A673 (cell line): ENCODE results near the gene PHF19. TPM values are rescaled to one million over a fixed set of nuclear protein-coding genes. Genes with fewer than 3 reads are reported as not detected.

Experiments used
- BruUV-seq: library from RNA; stranded (reverse); fragments of 400-500 nt; replicated peaks from 2 replicates; lab custom pipeline; 2021; lab: Mats Ljungman, UMichigan
- CTCF ChIA-PET: fragments of 300-600 bp; sonication (Branson Sonifier 250); formaldehyde crosslinking; loops from one replicate; lab custom pipeline; 2022; ENCODE audit warnings: antibody characterized with exemption; lab: Charles Lee
- POLR2A ChIA-PET: fragments of 300-600 bp; sonication (Branson Sonifier 250); formaldehyde crosslinking; loops from one replicate; lab custom pipeline; 2022; ENCODE audit warnings: antibody characterized with exemption; ENCODE audit not compliant: low non-redundant PET; lab: Charles Lee
- DNase-seq: peaks from one replicate; pipeline ENCODE4 v3.0.0-alpha.2; 2015; ENCODE audit warnings: low spot score
- H3K27ac ChIP-seq: fragments of 200-600 bp; sonication (generic); 2 replicates; pipeline ENCODE4 v1.5.1; 2016; ENCODE audit warnings: mixed run types, low read depth, mild to moderate bottlenecking, mixed read lengths, antibody characterized with exemption, low read length; ENCODE audit not compliant: poor library complexity, severe bottlenecking
- H3K27me3 ChIP-seq: fragments of 200-600 bp; sonication (generic); replicated peaks from 2 replicates; pipeline ENCODE4 v1.6.1; 2017; ENCODE audit warnings: mixed run types, low read depth, mild to moderate bottlenecking, mixed read lengths, antibody characterized with exemption, low read length; ENCODE audit not compliant: insufficient read depth, poor library complexity
- H3K36me3 ChIP-seq: fragments of 200-600 bp; sonication (generic); 2 replicates; pipeline ENCODE4 v1.6.1; 2016; ENCODE audit warnings: mixed run types, mild to moderate bottlenecking, mixed read lengths, antibody characterized with exemption, low read length; ENCODE audit not compliant: insufficient read depth, poor library complexity, severe bottlenecking
- H3K4me1 ChIP-seq: fragments of 200-600 bp; sonication (generic); 2 replicates; pipeline ENCODE4 v1.6.1; 2017; ENCODE audit warnings: mixed run types, mild to moderate bottlenecking, mixed read lengths, antibody characterized with exemption, low read length; ENCODE audit not compliant: insufficient read depth, poor library complexity, severe bottlenecking
- H3K4me3 ChIP-seq: fragments of 200-600 bp; sonication (generic); 2 replicates; pipeline ENCODE4 v1.5.1; 2016; ENCODE audit warnings: low read depth, mixed run types, mild to moderate bottlenecking, mixed read lengths, low read length; ENCODE audit not compliant: poor library complexity, severe bottlenecking
- H3K9me3 ChIP-seq: fragments of 200-600 bp; sonication (generic); 2 replicates; pipeline ENCODE4 v1.6.1; 2016; ENCODE audit warnings: mixed run types, low read depth, mild to moderate bottlenecking, mixed read lengths, antibody characterized with exemption, low read length; ENCODE audit not compliant: poor library complexity, severe bottlenecking
- EZH2 ChIP-seq: fragments of 200-600 bp; sonication (generic); IDR thresholded peaks from 2 replicates; pipeline ENCODE4 v1.6.1; 2017; ENCODE audit warnings: borderline replicate concordance, low read depth, mild to moderate bottlenecking, mixed read lengths, antibody characterized with exemption, low read length; ENCODE audit not compliant: poor library complexity, severe bottlenecking
- intact Hi-C: fragments of 100-400 bp; cut with micrococcal nuclease; formaldehyde crosslinking; loops from one replicate; pipeline ENCODE4 v1.10.0; 2022; ENCODE audit not compliant: unreplicated experiment
- total RNA-seq: library from RNA; stranded (reverse); gene quantifications from 2 replicates; pipeline ENCODE4 v1.2.3, GENCODE V29; 2021
- TF ChIP-seq, protein P1 (sequence below): fragments of 300-800, 200-600 bp; sonication (generic); conservative IDR thresholded peaks from 2 replicates; pipeline ENCODE4 v1.5.1; 2017; ENCODE audit warnings: low read depth, mild to moderate bottlenecking, antibody characterized with exemption, low read length, moderate library complexity, mixed read lengths

PHF19 gene
- total RNA-seq, 1 experiment from 2014 or later = 75.7 TPM

DNA sequence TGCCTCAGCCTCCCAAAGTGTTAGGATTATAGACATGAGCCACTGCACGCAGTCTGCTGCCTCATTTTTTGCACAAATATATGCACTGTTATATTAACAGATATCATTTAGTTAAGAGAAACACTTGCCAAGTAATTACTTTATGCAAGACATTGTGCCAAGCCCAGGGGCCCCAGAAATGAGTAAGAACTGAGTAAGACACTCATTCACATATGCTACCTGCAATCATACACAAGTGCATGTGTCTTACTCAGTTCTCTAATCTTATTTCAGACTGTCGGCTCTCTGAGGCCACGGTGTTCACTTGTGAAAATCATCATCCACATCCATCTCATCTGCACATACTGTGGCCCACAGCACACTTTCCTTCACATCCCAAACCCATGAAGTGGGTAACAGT is 33.7 kb upstream of the PHF19 start:
- CTCF ChIA-PET = no interaction called here
- no peak overlapping the region for H3K4me3 ChIP-seq
- H3K9me3 ChIP-seq = no peaks in the 10 kb centered on the region
- POLR2A ChIA-PET = no interaction called here
- intact Hi-C loops = no loop called here
- DNase-seq = no peak
- TF ChIP-seq, protein P1, sequence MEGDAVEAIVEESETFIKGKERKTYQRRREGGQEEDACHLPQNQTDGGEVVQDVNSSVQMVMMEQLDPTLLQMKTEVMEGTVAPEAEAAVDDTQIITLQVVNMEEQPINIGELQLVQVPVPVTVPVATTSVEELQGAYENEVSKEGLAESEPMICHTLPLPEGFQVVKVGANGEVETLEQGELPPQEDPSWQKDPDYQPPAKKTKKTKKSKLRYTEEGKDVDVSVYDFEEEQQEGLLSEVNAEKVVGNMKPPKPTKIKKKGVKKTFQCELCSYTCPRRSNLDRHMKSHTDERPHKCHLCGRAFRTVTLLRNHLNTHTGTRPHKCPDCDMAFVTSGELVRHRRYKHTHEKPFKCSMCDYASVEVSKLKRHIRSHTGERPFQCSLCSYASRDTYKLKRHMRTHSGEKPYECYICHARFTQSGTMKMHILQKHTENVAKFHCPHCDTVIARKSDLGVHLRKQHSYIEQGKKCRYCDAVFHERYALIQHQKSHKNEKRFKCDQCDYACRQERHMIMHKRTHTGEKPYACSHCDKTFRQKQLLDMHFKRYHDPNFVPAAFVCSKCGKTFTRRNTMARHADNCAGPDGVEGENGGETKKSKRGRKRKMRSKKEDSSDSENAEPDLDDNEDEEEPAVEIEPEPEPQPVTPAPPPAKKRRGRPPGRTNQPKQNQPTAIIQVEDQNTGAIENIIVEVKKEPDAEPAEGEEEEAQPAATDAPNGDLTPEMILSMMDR = no peak
- no peak overlapping the region for H3K27ac ChIP-seq
- no peaks in the 10 kb centered on the region for H3K4me1 ChIP-seq
- no peaks in the 10 kb centered on the region for H3K36me3 ChIP-seq
- no TSS peak for BruUV-seq
- H3K27me3 ChIP-seq = no peaks in the 10 kb centered on the region

DNA sequence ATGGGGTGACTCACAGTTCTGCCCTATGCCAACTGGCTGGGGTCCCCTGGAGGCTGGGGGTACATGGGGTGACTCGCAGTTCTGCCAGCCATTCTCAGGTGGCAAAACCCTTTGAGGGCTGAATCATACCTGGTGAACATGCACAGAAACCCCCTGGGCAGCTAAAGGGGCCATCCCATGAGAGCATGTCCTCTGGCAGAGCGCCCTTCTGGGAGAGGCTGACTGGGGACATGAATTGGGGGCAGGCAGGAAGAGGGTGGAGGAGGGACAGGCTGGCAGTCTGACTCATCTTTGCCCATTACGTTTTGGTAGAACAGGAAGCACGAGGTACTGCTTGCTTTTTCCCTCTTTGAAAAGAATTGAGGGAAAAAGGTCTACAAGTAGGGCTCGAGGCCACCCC is 32.9 kb upstream of the PHF19 start:
- no TSS peak for BruUV-seq
- Histone ChIP-seq H3K9me3 (no peaks in the 10 kb centered on the region), H3K4me1 (no peaks in the 10 kb centered on the region), H3K4me3 (no peak overlapping the region), H3K27me3 (no peaks in the 10 kb centered on the region), H3K27ac (no peak overlapping the region), H3K36me3 (no peaks in the 10 kb centered on the region)
- ChIA-PET CTCF (no interaction called here), POLR2A (no interaction called here)
- TF ChIP-seq, protein P1 = no peak
- TF ChIP-seq EZH2 = no peak
- peak; percentile 43 for DNase-seq
- intact Hi-C loops = no loop called here

DNA sequence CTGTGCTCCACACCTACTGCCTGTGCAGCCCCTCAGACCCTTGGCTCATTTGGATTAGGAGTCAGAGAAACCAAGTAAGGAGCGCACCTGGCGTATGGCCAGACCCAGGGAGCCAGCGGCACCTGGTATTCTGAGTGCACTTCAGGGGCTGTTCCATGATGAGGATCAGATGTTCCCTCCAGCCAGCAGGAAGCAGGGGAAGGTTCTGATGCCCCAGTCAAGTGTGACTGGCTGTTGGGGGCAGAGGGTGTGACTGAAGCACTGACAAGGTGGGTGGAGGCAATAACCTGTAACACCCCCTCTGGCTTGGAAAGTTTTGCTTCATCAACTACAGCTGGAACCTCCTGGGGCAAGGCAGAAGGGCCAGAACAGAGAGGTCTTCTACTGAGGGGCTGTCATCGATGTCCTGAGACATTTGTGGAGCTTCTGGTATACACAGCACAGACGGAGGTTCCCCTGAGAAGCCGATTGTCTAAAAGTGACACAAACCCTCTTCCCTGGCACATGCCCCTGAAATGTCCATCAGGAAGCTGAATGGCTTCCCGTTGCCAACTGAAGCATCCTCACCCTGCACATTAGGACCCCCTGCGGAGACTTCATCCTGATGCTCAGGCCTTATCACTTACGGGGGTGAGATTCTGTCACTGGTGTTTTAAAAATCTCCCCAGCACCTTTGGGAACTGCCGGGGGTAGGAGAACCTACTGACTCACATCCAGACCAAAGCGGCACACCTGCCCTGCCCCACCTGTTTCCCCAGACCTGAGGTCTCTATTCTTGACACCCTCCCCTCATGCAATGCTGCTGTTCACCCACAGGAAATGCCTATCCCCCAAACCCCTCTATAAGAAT is 28.6 kb upstream of the PHF19 start:
- no peak for DNase-seq
- no peak overlapping the region for H3K27ac ChIP-seq
- ChIA-PET CTCF (no interaction called here), POLR2A (no interaction called here)
- H3K9me3 ChIP-seq = no peaks in the 10 kb centered on the region
- no TSS peak for BruUV-seq
- TF ChIP-seq, protein P1 = no peak
- TF ChIP-seq EZH2 = no peak
- H3K4me3 ChIP-seq = no peak overlapping the region
- H3K36me3 ChIP-seq = no peaks in the 10 kb centered on the region
- no peaks in the 10 kb centered on the region for H3K4me1 ChIP-seq
- no peaks in the 10 kb centered on the region for H3K27me3 ChIP-seq
- intact Hi-C loops = no loop called here
